NCI-H446 treated with DMSO at 0.1 percent for 48 hours (cell line): ENCODE results near the gene ERF.
A peak's percentile ranks its signal among the peaks of the same experiment; 100 is the strongest.

Experiments
- DNase-seq: peaks from one replicate; lab custom pipeline; 2025; lab: John Stamatoyannopoulos, UW

Gene ERF

DNA sequence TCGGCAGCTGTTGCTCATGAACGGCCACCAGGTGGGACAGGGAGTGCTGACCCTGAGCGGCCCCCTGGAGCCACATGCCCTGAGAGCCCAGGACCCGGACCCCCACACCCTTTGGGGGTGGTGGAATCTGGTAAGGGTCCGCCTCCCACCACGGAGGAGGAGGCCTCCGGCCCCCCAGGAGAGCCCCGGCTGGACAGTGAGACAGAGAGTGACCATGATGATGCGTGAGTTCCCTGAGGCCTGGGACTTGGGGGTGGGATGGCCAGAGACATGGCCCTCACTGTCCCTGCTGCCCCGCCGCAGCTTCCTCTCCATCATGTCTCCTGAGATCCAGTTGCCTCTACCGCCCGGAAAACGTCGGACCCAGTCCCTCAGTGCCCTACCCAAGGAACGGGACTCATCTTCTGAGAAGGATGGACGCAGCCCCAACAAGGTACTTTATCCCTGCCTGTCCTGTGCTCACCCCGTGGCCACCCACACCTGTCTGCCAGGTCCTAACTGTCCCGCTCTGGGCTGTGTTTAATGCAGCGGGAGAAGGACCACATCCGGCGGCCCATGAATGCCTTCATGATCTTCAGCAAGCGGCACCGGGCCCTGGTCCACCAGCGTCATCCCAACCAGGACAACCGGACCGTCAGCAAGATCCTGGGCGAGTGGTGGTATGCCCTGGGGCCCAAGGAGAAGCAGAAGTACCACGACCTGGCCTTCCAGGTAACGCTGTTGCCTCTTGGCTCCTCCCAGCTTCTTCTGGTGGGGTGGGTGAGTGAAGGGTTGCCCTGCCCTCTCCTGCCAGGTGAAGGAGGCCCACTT is 32.3 kb upstream of the ERF start:
- no peak for DNase-seq

DNA sequence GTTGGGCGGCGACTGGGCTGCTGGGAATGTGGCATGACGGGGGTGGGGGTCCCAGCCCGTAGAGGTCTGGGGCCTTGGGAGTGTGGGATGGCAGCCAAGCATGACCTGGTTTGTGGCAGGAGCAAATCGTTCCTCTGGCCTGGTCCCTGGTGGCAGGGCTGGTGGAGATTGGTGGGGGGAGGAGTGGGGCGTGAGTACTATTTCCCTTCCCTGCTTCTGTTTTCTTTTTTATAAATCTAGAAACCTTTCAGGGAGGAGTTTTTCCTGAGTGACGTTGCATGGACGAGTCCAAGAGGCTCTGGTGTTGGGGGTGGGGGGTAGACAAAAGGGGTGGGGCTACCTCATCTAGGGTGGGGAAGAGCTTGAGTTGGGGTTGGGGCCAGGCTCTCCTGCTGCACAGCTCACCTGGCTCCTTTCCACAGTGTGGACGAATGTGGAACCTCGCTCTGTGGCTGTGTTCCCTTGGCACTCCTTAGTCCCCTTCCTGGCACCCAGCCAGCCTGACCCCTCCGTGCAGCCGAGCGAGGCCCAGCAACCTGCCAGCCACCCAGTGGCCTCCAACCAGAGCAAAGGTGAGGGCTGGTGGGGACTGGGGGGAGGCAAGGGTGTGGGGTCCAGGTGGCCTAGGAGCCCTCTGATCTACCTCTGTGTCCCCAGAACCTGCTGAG is 31.6 kb upstream of the ERF start:
- no peak for DNase-seq

DNA sequence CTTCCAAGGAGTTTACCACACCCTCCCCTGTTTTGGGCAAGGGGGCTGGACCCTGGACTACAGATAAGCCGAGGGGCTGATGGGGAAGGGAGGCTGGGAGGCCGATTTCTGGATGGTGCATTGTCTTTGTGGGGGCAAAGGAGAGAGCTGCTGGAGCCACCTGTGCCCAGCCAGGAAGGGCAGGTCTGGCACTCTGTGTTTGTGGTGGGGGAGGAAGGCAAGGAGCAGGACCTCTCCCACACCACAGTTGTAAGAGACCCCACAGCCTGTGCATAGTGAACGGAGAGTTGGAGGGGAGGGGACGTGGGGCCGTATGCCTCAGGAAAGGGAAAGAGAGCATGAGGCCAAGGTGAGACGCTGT is 31.0 kb upstream of the ERF start:
- DNase-seq: no peak

DNA sequence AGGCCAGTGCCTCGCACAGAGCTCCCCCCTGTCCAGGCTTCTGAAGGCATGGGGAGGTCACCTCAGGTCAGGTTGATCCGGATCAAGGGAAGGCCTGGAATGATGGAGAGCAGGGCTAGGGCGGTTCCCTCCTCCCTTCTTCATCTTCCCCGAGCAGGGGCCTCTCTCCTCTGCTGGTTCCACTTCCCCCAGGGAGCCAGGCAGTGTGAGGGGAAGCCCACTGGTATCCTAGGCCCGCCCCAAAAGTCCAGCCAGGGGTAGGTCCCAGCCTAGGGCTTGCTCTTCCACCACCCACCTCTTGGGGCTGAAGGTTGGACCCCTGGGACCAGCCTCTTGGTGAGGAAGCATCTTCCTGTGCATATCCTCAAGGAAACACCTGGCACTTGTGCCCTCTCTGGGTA is 30.6 kb upstream of the ERF start:
- DNase-seq: no peak

DNA sequence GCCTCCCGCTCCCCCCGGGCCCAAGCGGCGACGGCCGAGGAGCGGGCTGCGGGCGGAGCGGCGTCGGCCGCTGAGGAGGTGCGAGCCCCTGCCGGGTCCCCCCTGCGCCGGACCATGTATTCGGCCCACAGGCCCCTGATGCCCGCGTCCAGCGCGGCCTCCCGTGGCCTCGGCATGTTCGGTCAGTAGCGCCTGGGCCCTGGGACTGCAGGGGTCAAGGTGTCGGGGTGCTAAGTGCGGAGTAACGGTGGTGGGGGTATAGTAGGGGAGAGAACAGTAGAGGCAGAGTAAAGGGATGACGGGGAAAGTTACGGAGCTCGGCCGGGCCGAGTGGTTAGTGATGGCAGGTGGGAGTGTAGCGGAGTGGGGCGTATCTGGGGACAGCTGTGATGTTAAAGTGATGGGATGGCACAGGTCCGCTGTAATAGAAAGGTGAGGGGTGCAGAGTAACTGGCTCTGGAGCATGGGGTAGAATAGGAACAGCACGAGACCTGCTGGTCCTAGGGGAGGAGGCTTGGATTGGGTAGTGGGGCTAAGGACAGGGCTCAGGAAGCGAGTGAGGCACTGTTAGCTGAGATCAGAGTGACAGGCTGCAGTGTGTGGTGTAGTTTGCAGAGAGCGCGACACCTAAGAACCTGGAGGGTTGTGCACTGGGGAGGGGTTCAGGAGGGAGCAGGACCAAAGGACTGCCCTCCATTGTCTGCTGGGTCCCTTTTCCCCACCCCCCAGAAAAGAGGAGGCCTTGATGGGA is 29.8 kb upstream of the ERF start:
- no peak for DNase-seq

DNA sequence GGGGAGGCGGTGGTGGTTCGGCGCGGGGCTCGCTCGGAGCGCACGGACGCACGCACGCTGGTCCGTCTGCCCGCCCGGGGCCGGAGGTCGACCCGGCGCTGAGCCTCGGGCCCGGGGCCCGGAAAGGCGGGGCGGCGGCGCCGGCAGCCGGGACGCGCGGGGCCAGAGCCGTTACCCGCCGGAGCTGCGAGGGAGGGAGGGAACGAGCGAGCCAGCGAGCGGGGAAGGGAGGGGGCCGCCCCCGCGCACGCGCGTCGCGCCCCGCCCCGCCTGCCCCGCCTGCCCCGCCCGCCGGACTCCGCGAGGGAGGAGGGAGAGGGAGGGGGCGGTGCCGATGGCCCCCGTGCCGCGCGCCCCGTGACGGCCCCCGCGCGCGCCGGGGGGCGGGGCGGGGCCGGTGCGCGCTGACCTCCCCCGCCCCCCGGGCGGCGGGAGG is 29.2 kb upstream of the ERF start:
- peak; percentile 60 for DNase-seq

DNA sequence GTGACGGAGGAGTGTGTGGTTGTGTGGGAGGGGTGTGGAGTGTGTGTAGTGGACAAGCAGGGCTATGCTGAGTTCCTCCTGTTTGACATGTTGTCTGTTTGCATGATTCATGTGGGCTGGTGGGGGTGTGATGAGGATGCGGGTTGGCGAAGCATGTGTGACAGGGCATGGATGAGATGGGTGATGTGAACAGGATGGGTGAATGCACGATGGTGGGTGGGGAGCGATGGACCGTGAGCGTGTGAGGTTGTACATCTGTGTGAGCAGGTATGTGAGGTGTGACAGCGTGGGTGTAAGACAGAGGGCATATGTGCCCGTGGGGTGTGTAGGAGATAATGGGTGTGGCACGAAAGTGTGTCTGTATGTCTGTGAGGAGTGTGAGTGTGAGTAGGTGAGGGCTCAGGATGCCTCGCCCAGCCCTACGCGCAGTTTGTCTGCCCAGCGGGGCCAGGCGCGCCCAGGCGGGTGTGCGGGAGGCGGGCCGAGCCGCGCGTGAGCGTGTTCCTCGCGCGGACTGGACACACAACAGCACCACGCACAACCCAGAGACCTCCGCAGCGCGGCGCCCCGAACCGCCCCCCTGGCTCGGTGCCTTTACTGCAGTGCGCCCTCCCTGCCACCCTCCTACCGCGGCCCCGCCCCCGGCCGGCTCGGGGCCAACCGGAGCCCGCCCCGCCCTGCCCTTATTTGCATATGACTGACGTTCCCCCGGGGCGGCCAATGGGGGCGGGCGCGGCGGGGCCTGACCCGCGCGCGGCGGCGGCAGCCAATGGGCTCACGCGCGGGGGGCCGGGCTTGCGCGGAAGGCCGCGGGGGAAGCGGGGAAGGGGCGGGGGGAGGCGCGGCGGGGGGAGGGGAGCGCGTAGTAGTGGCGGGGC is 28.5 kb upstream of the ERF start:
- peak; percentile 90 for DNase-seq

DNA sequence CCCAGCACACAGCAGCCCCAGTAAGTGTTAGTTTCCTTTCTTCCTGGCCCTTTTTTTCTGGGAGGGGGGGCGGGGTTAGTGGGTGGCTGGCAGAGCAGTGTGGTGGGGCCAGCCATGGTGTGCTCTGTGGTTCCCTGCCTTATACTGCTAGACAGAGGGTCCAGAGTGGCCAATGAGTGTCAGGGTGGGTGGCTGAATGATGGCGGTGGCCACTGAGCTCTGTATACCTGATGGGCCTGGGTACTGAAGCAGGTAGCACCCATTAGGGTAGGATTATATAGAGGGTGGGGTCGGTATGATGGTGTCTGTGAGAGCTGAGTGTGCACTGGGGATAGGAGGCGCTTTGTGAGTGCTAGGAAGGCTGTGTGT is 27.9 kb upstream of the ERF start:
- DNase-seq: no peak

DNA sequence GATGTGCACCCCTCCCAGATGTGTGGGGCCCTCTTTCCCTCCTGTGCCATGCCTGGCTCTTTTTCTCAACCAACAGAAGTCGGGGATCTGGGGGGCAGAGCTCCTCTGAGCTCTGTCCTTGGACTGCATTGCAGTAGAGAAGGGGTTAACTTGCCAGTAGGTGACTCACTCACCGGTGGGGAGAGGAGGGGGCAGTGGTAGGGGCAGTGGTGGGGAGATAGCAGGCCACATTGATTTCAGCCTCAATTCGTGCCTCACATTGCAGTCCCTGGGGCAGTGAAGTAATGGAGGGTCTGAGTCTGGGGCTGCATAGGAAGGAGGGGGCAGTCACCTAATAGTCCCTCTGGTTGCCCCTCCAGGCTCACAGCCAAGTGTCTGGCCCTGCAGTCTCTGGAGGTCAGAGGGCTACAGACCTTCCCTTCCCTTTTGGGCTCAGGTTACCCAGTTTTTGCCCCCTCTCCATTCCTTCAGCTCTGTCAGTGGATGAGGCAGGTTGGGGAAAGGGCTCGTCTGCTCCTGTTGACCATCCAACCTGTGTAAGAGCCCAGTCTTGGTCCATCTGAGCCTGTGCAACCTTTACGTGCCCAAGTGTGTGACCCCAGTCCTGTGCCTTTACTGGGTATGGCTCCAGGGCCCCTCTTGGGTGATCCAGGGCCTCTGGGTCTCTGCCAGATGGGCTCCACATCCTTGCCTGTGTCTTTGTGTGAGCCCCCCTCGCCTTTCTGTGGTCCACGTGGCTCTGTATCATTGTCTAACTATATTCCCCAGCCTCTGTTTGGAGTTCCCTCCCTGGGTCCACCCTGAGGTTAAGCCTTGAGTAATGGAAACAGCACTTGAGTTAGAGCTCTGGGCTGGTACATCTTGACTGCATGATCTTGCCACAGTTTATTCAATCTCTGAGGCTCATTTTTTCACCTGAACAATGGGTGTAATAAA is 27.2 kb upstream of the ERF start:
- peak; percentile 16 for DNase-seq

DNA sequence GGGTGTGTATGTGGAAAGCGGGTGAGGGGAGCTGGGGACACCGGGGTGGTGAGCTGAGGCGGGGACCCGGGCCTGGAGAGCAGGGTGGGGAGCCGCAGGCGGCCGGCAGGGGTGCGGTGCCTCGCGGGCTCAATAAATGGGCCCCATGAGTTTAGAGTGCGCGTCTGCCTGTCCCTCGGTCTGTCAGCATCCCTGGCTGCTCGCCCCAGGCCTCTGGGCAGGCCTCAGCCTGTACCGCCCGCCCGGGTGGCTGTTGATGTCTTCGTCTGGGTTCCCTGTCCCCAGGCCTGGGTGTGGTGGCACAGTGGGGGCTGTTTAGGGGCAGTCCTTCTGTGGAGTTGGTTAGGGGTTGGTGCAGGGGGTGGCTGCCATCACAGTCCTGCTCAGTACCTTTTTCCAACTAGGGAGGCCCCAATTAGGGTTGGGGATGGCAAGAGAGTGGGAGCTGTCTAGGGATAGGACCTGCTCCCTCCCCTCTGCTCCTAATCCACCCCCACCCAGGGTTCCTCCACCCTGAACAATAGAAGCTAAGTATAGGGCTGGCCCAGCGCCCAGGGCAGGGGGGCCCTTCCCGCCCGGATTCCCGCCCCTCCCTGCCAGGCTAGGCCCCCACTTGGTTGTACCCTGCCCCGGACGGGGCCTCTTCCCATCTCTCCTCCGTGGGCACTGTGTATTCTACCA is 26.4 kb upstream of the ERF start:
- DNase-seq: peak; percentile 54

DNA sequence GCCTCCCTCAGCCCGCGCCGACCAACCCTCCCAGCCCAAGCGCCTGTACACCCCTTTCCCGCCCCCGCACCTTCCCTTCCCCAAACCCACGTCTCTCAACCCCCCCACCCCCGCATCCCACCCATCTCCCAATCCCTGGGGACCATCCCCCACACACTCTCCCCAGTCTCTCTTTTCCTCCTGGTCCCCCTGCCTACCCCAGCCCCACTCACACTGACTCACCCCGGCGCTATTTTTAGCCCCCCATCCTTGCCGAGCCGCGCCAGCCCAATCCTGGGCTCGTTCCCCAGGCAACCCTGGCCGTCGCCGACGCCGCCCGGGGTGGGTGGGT is 25.9 kb upstream of the ERF start:
- DNase-seq: no peak

DNA sequence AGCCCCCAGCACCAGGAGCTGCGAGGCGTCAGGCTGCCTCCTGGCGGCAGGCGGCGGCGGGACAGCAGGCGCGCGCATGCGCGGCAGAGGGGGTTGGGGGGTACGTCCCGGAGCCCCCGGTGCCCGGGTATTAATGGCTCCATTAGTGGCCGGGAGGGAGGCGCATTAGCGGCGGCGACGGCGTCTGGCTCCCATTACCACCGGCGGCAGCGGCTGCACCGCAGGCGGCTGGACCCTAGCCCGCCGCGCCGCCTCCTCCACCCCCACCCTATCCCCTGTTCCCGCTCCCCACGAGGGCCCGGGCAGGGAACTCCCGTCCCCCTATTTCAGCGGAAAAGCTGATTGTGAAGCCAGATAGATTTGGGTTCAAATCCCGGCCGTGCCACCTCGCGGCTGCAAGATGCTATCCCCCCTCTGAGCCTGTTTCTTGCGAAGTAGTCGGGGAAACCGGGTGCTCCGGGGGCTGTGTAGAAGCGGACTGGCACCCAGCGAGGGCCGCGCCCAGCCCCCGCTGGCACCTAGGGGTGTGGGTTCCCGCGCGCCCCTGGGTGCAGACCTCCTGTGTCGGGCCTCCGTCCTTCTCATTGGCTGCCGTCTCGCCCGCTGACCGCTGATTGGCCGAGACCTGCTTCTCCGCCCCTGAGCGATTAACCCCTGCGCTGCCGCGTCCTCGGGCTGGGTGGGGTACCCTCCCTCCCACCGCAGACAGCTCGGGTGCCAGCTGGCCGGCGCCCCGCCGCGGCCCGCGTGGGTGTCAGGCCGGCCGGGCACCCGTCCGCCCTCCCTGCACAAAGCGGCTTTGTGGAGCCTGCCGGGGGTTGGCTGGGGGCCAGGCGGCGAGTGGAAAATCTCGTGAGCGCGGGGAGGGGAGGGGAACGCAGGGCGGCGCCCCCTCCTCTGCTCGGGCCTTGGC is 25.2 kb upstream of the ERF start:
- peak; percentile 80 for DNase-seq

DNA sequence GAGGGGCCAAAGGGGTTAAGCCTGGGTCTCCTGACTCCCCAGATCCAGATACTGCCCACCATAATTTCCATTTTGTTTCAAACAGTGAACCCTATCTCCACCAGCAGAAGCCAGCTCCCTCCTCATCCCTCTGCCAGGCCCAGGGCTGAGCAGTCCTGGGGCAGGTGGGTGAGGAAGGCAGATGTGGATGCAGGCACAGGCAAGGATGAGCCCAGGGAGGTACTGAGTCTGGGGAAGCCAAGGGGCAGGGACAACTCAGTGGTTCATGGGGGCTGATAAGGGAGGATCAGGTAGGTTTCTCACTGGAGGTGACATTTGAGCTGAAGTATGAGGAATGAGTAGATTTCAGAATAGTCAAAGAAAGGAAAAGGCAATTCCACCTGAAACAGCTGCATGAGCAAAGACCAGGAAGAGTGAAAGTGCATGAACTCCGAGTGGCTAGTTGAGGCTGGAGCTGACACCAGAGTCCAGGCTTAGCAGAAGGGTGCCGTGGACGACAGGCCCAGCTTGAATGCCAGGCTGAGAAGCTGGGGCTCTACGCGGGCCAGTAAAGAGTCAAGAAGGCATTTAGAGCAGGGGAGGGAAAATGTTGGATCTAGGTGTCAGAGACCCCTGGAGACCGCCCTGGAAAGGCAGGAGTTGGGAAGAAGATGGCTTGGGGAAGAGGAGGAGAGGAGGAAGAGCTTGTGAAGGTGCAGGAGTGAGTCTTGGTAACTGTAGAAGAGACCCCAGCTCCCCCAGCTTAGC is 24.4 kb upstream of the ERF start:
- DNase-seq: no peak

DNA sequence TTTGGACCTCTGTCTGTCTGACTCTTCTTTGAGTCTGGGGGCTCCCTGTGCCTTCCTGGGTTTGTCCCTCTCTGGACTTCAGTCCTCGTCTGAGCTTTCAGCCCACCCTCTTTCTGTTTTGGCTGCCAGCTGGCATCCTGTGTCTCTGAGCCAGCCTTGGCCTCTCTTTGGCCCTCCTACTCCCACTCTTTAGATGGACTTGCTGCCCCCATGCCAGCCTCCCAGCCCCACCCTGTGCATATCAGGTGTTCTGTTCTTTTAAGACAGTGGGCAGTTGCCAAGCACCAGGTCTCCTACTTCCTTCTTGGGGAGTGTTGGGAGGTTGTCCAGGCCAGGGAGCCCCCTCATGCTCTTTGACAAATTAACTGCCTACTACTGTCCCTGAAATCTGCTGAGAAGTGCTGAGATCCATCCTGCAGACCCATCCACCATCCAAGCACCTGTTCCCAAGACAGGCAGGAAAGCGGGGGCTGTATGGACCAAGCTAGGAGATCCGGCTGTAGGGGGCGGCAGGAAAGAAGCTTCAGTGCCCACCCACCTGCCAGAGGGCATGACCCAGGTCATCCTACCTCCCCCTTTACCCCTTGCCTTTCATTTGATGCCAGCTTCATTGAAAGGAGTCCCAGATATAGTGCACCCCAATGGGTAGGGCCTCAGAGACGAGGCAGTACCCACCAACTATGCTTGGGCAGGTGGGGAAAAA is 23.7 kb upstream of the ERF start:
- peak; percentile 57 for DNase-seq

DNA sequence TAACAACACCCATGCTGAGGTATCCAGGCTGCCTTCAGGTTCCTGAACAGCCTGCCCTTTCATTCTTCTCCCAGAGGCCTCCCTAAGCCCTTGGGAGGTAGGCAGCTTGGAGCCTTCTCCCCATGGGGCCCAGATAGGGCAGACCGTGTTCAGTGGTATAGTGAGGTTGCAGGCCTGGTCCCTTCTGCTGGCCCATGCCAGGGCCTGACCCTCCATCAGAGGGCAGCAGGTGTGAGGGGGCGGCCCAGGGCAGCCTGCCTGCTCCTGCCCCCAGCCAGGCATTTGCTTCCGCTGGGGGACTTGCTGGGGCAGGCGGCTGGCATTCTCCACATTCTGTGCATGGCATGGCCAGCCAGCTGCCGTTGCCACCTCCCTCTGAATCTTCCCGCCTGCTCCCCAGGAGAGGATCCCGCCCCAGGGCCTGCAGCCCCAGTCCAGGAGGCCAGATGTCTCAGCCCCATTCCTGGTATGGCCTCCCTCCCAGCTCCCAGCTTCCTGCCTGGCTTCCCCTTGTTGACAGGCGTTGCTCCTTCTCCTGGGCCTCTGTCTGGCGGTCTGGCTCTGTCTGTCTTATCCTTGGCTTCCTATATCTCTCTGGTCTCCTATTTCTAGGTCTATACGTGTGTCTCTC is 23.0 kb upstream of the ERF start:
- DNase-seq: peak; percentile 72

DNA sequence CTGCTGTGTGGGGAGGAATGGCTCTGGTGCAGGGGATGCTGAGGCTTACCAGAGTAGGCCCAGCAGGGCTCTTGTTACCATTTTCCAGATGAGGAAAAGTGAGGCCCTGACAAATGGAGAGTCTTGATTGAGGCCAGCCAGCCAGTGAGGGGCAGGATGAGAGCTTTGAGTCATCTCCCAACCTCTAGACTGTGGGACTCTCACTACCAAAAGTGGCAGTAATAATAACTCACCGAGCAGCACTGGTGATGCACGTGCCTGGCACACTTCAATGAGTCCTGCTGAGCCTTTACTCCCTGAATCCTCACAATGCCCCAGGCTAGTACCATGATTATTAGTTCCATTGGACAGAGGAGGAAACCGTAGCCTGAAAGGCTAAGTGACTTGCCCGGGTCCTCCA is 21.9 kb upstream of the ERF start:
- no peak for DNase-seq

DNA sequence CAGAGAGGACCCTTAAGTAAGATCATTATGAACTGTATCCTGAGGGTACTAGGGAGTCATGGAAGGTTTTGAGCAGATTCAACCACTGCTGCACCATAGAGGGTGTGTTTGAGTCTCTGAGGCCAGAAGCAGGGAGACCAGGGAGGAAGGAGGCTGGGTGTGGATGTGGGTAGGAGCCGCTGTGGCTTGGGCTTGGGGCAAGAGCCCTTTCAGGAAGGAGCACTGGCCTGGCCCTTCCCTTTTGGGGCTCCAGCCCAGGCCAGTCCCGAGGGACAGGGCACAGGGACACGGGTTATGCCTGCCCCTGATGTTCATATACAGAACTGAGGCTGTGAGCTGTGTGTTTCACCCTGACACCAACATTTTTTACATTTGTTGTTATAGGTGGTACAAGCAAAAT is 21.4 kb upstream of the ERF start:
- DNase-seq: no peak

DNA sequence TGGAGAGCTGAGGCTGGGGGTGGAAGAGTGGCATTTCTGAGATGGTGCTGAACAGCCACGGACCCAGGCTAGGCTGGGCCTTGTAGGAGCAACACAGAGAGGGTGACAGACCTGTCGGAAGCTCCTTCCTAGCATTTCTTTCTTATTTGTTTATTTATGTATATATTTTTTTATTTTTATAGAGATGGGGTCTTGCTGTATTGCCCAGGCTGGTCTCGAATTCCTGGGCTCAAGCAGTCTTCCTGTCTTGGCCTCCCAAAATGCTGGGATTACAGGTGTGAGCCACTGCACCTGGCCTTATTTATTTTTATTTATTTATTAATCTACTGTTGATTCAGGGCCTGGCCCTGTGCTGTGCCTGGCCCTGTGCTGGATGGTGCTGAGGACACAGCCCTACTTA is 20.6 kb upstream of the ERF start:
- DNase-seq: no peak
